ENCODE results near the gene KREMEN1. TPM values are rescaled to one million over a fixed set of nuclear protein-coding genes. Genes with fewer than 3 reads are reported as not detected.

The KREMEN1 gene
- total RNA-seq, 1 experiment from 2014 or later: 2.7 TPM

DNA sequence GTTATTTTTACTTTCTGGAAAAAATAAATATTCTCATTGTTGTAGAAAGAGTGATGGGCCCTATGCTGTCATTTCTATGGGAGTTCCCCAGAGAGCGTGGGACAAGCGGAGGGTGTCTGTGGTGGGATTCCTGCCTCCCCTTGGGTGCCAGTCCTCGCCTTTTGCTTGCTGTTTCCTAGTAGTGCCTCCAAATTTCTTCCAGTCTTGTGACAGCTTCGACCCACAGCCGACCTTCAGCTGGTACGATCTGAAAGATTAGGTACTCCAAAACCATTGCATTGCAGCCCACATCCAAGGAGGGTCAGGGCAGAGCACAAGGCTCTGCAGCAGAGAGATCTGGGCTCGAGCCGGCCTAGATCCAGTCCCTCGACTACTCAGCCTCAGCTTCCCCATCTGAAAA is 73.9 kb downstream of the KREMEN1 start:
- TF ChIP-seq EZH2phosphoT487 (IDR thresholded peaks at IDR 0.05; ENCODE audit: borderline replicate concordance, low read length) (no peak), EZH2 (IDR thresholded peaks at IDR 0.05; ENCODE audit: low read length, unreplicated experiment) (no peak)
- TF ChIP-seq, protein P1, sequence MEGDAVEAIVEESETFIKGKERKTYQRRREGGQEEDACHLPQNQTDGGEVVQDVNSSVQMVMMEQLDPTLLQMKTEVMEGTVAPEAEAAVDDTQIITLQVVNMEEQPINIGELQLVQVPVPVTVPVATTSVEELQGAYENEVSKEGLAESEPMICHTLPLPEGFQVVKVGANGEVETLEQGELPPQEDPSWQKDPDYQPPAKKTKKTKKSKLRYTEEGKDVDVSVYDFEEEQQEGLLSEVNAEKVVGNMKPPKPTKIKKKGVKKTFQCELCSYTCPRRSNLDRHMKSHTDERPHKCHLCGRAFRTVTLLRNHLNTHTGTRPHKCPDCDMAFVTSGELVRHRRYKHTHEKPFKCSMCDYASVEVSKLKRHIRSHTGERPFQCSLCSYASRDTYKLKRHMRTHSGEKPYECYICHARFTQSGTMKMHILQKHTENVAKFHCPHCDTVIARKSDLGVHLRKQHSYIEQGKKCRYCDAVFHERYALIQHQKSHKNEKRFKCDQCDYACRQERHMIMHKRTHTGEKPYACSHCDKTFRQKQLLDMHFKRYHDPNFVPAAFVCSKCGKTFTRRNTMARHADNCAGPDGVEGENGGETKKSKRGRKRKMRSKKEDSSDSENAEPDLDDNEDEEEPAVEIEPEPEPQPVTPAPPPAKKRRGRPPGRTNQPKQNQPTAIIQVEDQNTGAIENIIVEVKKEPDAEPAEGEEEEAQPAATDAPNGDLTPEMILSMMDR (conservative IDR thresholded peaks at IDR 0.05; ENCODE audit: low read depth, low read length): no peak
- ATAC-seq (no peak), DNase-seq (no peak)
- Histone ChIP-seq H3K27me3 (ENCODE audit: low read length) (no peaks in the 10 kb centered on the region), H3K9me3 (ENCODE audit: low read length) (no peaks in the 10 kb centered on the region), H3K9ac (ENCODE audit: low read length) (no peak overlapping the region), H4K20me1 (ENCODE audit: low read length) (no peaks in the 10 kb centered on the region), H3K36me3 (ENCODE audit: low read depth, low read length) (no peaks in the 10 kb centered on the region), H3K9me2 (replicated peaks; ENCODE audit: low read length) (no peaks in the 10 kb centered on the region), H3K4me1 (ENCODE audit: insufficient read depth, low read length) (no peaks in the 10 kb centered on the region), H3K4me3 (ENCODE audit: low read length) (no peak overlapping the region), H3F3A (ENCODE audit: low read length, unreplicated experiment) (no peaks in the 10 kb centered on the region), H2AFZ (ENCODE audit: low read length) (no peak overlapping the region), H3K27ac (ENCODE audit: low read length) (no peak overlapping the region), H3K4me2 (ENCODE audit: low read length) (no peak overlapping the region), H3K79me2 (ENCODE audit: low read length) (no peaks in the 10 kb centered on the region)
- POLR2A ChIA-PET (ENCODE audit: unreplicated experiment): no interaction called here
- CTCF ChIA-PET: no interaction called here
- intact Hi-C loops (cut with micrococcal nuclease): no loop called here
- no TSS peak for BruUV-seq (replicated peaks)

DNA sequence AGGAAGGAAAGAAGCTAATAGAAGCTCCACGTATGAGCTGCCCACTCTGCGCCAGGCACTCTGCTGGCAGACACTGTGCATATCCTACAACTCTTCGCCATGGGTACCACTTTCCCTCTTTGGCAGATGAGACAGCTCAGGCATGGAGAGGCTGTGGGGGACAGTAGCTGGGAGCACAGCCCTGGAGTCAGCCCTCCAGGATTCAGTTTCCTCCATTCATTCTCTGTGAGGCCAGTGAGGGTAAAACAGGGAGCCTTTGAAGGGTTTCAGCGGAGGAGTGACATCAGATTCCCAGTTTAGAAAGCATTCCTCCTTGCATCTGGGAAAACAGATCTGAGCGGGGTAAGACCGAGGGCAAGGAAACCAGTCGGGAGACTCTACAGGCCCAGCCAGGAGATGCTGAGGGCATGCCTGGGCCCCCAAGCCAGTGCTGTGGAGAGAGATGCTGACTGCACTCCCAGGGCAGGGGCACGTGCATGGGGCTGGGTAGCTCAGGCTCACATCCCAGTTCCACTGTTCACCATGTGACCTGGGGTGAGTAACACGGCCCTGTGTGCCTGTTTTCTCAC is 74.6 kb downstream of the KREMEN1 start:
- H3K27ac ChIP-seq (ENCODE audit: low read length): no peak overlapping the region
- no peak overlapping the region for H3K4me3 ChIP-seq (ENCODE audit: low read length)
- H3K4me1 ChIP-seq (ENCODE audit: insufficient read depth, low read length): no peaks in the 10 kb centered on the region
- H3K9me2 ChIP-seq (replicated peaks; ENCODE audit: low read length): no peaks in the 10 kb centered on the region
- intact Hi-C loops (cut with micrococcal nuclease): no loop called here
- H3K79me2 ChIP-seq (ENCODE audit: low read length): no peaks in the 10 kb centered on the region
- H3K36me3 ChIP-seq (ENCODE audit: low read depth, low read length): no peaks in the 10 kb centered on the region
- DNase-seq: no peak
- ATAC-seq: no peak
- ChIA-PET CTCF (no interaction called here), POLR2A (ENCODE audit: unreplicated experiment) (no interaction called here)
- no peak overlapping the region for H3K4me2 ChIP-seq (ENCODE audit: low read length)
- BruUV-seq (replicated peaks): no TSS peak
- TF ChIP-seq EZH2 (IDR thresholded peaks at IDR 0.05; ENCODE audit: low read length, unreplicated experiment) (no peak), EZH2phosphoT487 (IDR thresholded peaks at IDR 0.05; ENCODE audit: borderline replicate concordance, low read length) (no peak)
- TF ChIP-seq, protein P1 (conservative IDR thresholded peaks at IDR 0.05; ENCODE audit: low read depth, low read length): no peak
- no peak overlapping the region for H3K9ac ChIP-seq (ENCODE audit: low read length)
- H3K27me3 ChIP-seq (ENCODE audit: low read length): no peaks in the 10 kb centered on the region
- H4K20me1 ChIP-seq (ENCODE audit: low read length): no peaks in the 10 kb centered on the region
- no peaks in the 10 kb centered on the region for H3F3A ChIP-seq (ENCODE audit: low read length, unreplicated experiment)
- H2AFZ ChIP-seq (ENCODE audit: low read length): no peak overlapping the region
- no peaks in the 10 kb centered on the region for H3K9me3 ChIP-seq (ENCODE audit: low read length)

DNA sequence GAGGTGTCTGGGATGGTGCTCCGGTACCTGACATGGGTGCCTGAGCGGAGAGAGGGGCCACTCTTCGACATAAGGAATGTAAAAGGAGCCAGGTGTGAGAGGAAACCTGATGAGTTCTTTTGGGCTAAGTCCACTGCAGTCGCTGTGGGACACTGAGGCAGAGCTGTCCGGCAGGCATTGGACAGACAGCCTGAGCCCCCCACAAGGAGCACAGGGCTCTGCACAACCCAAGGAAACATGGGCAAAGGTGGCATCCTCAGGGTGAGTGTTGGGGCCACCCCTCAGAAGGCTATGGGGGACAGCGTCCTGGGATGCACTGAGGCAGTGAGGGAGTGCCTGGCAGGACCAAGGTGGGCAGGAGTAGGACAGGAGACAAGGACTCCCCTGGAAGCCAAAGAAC is 75.2 kb downstream of the KREMEN1 start:
- TF ChIP-seq EZH2phosphoT487 (IDR thresholded peaks at IDR 0.05; ENCODE audit: borderline replicate concordance, low read length) (no peak), EZH2 (IDR thresholded peaks at IDR 0.05; ENCODE audit: low read length, unreplicated experiment) (no peak)
- TF ChIP-seq, protein P1 (conservative IDR thresholded peaks at IDR 0.05; ENCODE audit: low read depth, low read length): no peak
- DNase-seq: no peak
- H3K4me3 ChIP-seq (ENCODE audit: low read length): no peak overlapping the region
- H3K36me3 ChIP-seq (ENCODE audit: low read depth, low read length): no peaks in the 10 kb centered on the region
- H3K9me3 ChIP-seq (ENCODE audit: low read length): no peaks in the 10 kb centered on the region
- CTCF ChIA-PET: no interaction called here
- H3K9me2 ChIP-seq (replicated peaks; ENCODE audit: low read length): no peaks in the 10 kb centered on the region
- H3K4me2 ChIP-seq (ENCODE audit: low read length): no peak overlapping the region
- H4K20me1 ChIP-seq (ENCODE audit: low read length): no peaks in the 10 kb centered on the region
- no peak overlapping the region for H3K27ac ChIP-seq (ENCODE audit: low read length)
- POLR2A ChIA-PET (ENCODE audit: unreplicated experiment): no interaction called here
- H3K4me1 ChIP-seq (ENCODE audit: insufficient read depth, low read length): no peaks in the 10 kb centered on the region
- intact Hi-C loops (cut with micrococcal nuclease): no loop called here
- no peak for ATAC-seq
- H3F3A ChIP-seq (ENCODE audit: low read length, unreplicated experiment): no peaks in the 10 kb centered on the region
- no peaks in the 10 kb centered on the region for H3K27me3 ChIP-seq (ENCODE audit: low read length)
- H3K79me2 ChIP-seq (ENCODE audit: low read length): no peaks in the 10 kb centered on the region
- no peak overlapping the region for H2AFZ ChIP-seq (ENCODE audit: low read length)
- BruUV-seq (replicated peaks): no TSS peak
- H3K9ac ChIP-seq (ENCODE audit: low read length): no peak overlapping the region

Measured in PC-3 (cell line).